Measurements from ENCODE around the gene BRMS1L.

GRCh38 chr14:35797796-35798195 lies 28.3 kb upstream of the BRMS1L start:
- TF ChIP-seq CTCF (IDR thresholded peaks at IDR 0.05) (no peak), POLR2A (IDR thresholded peaks at IDR 0.05) (no peak)

All from adrenal gland (tissue), 5 donors.